ENCODE data around the gene RAD52.

GRCh38 chr12:991350-992333 is 42.1 kb upstream of the RAD52 start:
- TF ChIP-seq CTCF (IDR thresholded peaks at IDR 0.05; ENCODE audit: insufficient read depth, low read length, poor library complexity, severe bottlenecking) (no peak), EZH2phosphoT487 (conservative IDR thresholded peaks at IDR 0.05; ENCODE audit: low read length) (no peak)

Measured in SU-DHL-6 (cell line).